ENCODE measurements around the gene APOL4.
"Not testable (repeated sequence)": the region's sequence is repeated elsewhere in the genome, so short reads cannot be mapped to it uniquely, and the experiment has no call there.

APOL4 gene

GRCh38 chr22:36185828-36186624 is 15.6 kb downstream of the APOL4 start:
- DNase-seq (ENCODE audit: low spot score): no peak

GRCh38 chr22:36184433-36185025 is 17.1 kb downstream of the APOL4 start:
- DNase-seq (ENCODE audit: low spot score): peak; percentile 72

- no peak for DNase-seq (ENCODE audit: low spot score)
Measured at GRCh38 chr22:36183446-36183845, 18.2 kb downstream of the APOL4 start.

GRCh38 chr22:36182857-36183256 is 18.8 kb downstream of the APOL4 start:
- DNase-seq (ENCODE audit: low spot score): peak; percentile 58

- DNase-seq (ENCODE audit: low spot score): no peak
Measured at GRCh38 chr22:36182056-36182455, 19.6 kb downstream of the APOL4 start.

- DNase-seq (ENCODE audit: low spot score): no peak
Measured at GRCh38 chr22:36180928-36181327, 20.7 kb downstream of the APOL4 start.

- DNase-seq (ENCODE audit: low spot score): peak; percentile 89
Measured at GRCh38 chr22:36180038-36180880, 21.4 kb downstream of the APOL4 start.

GRCh38 chr22:36177160-36177559 is 24.4 kb downstream of the APOL4 start:
- DNase-seq (ENCODE audit: low spot score): no peak

GRCh38 chr22:36175892-36176291 is 25.7 kb downstream of the APOL4 start:
- no peak for DNase-seq (ENCODE audit: low spot score)

- DNase-seq (ENCODE audit: low spot score): no peak
Measured at GRCh38 chr22:36171941-36172340, 29.7 kb downstream of the APOL4 start.

GRCh38 chr22:36166518-36167220 is 34.9 kb downstream of the APOL4 start:
- no peak for DNase-seq (ENCODE audit: low spot score)

- DNase-seq (ENCODE audit: low spot score): no peak
Measured at GRCh38 chr22:36166086-36166485, 35.5 kb downstream of the APOL4 start.

GRCh38 chr22:36165141-36165540 is 36.5 kb downstream of the APOL4 start:
- DNase-seq (ENCODE audit: low spot score): no peak

GRCh38 chr22:36164621-36165020 is 37.0 kb downstream of the APOL4 start:
- no peak for DNase-seq (ENCODE audit: low spot score)

- DNase-seq (ENCODE audit: low spot score): no peak
Measured at GRCh38 chr22:36163497-36163896, 38.1 kb downstream of the APOL4 start.

GRCh38 chr22:36162127-36163034 is 39.2 kb downstream of the APOL4 start:
- DNase-seq (ENCODE audit: low spot score): no peak

GRCh38 chr22:36161793-36162126 is 39.8 kb downstream of the APOL4 start:
- not testable (repeated sequence) for DNase-seq (ENCODE audit: low spot score)

GRCh38 chr22:36160499-36160942 is 41.1 kb downstream of the APOL4 start, which contains the start of gene APOL3:
Gene APOL3, minus strand, starts transcription at chr22:36160755. Its CDS starts 11,700 bp downstream, at chr22:36149055.
- peak; percentile 67 for DNase-seq (ENCODE audit: low spot score)

GRCh38 chr22:36156515-36157419 is 44.8 kb downstream of the APOL4 start:
- peak; percentile 87 for DNase-seq (ENCODE audit: low spot score)

GRCh38 chr22:36156119-36156514 is 45.5 kb downstream of the APOL4 start:
- DNase-seq (ENCODE audit: low spot score): no peak

Data from AG20443 (cell line).